HG03159 (cell line): ENCODE results near the gene FRMD3.

Source experiments
- ATAC-seq: cut with Tn5 transposase; IDR thresholded peaks from one replicate; pipeline ENCODE4 v1.9.1; 2021; ENCODE audit warnings: mild to moderate bottlenecking, moderate library complexity; ENCODE audit not compliant: unreplicated experiment

FRMD3 gene

GRCh38 chr9:83538172-83538889, at the start of gene FRMD3:
Gene FRMD3 (minus strand): TSS chr9:83538401. CDS start chr9:83538231, 170 bp downstream.
- ATAC-seq: peak; percentile 54

GRCh38 chr9:83584995-83585394, 46.8 kb upstream of the FRMD3 start:
- ATAC-seq: no peak

- peak; percentile 80 for ATAC-seq
Measured at GRCh38 chr9:83583151-83584014, 45.2 kb upstream of the FRMD3 start.

GRCh38 chr9:83582029-83582428, 43.8 kb upstream of the FRMD3 start:
- no peak for ATAC-seq

GRCh38 chr9:83574482-83574881, 36.3 kb upstream of the FRMD3 start:
- ATAC-seq: no peak

GRCh38 chr9:83572524-83572923, 34.3 kb upstream of the FRMD3 start:
- ATAC-seq: no peak

- no peak for ATAC-seq
Measured at GRCh38 chr9:83570359-83570758, 32.2 kb upstream of the FRMD3 start.

- peak; percentile 78 for ATAC-seq
Measured at GRCh38 chr9:83569326-83569725, 31.1 kb upstream of the FRMD3 start.

- no peak for ATAC-seq
Measured at GRCh38 chr9:83563360-83563759, 25.2 kb upstream of the FRMD3 start.

GRCh38 chr9:83560169-83560826, 22.1 kb upstream of the FRMD3 start:
- no peak for ATAC-seq

- no peak for ATAC-seq
Measured at GRCh38 chr9:83557771-83558170, 19.6 kb upstream of the FRMD3 start.

- no peak for ATAC-seq
Measured at GRCh38 chr9:83557317-83557716, 19.1 kb upstream of the FRMD3 start.

GRCh38 chr9:83554278-83554677, 16.1 kb upstream of the FRMD3 start:
- no peak for ATAC-seq

GRCh38 chr9:83544002-83544698, 5.9 kb upstream of the FRMD3 start:
- peak; percentile 95 for ATAC-seq

- ATAC-seq: no peak
Measured at GRCh38 chr9:83538890-83539238, 663 bp upstream of the FRMD3 start.

GRCh38 chr9:83537331-83538171, 650 bp downstream of the FRMD3 start:
- ATAC-seq: no peak

- no peak for ATAC-seq
Measured at GRCh38 chr9:83536332-83536731, 1.9 kb downstream of the FRMD3 start.

GRCh38 chr9:83535736-83536135, 2.5 kb downstream of the FRMD3 start:
- ATAC-seq: no peak

GRCh38 chr9:83533296-83533695, 4.9 kb downstream of the FRMD3 start:
- no peak for ATAC-seq

- no peak for ATAC-seq
Measured at GRCh38 chr9:83526901-83527300, 11.3 kb downstream of the FRMD3 start.
